NB4 (cell line): Measurements from ENCODE around the gene PTGDS.
"Not testable (repeated sequence)": the region's sequence is repeated elsewhere in the genome, so short reads cannot be mapped to it uniquely, and the experiment has no call there.

Source experiments
- DNase-seq: peaks from one replicate; pipeline ENCODE4 v3.0.0; 2010; ENCODE audit warnings: low read depth
- H3K4me3 ChIP-seq: one replicate; pipeline ENCODE4 v1.5.1; 2011; ENCODE audit warnings: mild to moderate bottlenecking, low read depth, low read length, moderate library complexity
- CTCF ChIP-seq: IDR thresholded peaks from one replicate; pipeline ENCODE4 v1.5.1; 2012; ENCODE audit warnings: low read depth, low read length
- MAX ChIP-seq: IDR thresholded peaks from 2 replicates; pipeline ENCODE4 v1.6.1; 2011; ENCODE audit warnings: low read depth, low read length
- MYC ChIP-seq: IDR thresholded peaks from 2 replicates; pipeline ENCODE4 v1.6.1; 2011; ENCODE audit warnings: low read depth, low read length
- POLR2A ChIP-seq: IDR thresholded peaks from 2 replicates; pipeline ENCODE4 v1.6.1; 2011; ENCODE audit warnings: mild to moderate bottlenecking; ENCODE audit not compliant: insufficient read length; ENCODE audit errors: extremely low read depth

PTGDS gene

DNA sequence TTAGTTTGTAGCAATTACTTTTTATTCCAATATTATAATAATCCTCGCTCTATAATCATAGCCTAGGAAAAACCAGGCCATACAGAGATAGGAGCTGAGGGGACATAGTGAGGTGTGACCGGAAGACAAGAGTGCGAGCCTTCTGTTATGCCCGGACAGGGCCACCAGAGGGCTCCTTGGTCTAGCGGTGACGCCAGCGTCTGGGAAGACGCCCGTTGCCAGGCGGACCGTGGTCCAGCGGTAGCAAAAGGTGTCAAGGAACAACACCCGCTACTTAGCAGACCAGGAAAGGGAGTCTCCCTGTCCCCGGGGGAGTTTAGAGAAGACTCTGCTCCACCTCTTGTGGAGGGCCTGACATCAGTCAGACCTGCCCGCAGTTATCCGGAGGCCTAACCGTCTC lies 27.0 kb downstream of the PTGDS start:
- TF ChIP-seq CTCF, result peak; percentile 9
- H3K4me3 ChIP-seq, DNase-seq: not testable (repeated sequence)

DNA sequence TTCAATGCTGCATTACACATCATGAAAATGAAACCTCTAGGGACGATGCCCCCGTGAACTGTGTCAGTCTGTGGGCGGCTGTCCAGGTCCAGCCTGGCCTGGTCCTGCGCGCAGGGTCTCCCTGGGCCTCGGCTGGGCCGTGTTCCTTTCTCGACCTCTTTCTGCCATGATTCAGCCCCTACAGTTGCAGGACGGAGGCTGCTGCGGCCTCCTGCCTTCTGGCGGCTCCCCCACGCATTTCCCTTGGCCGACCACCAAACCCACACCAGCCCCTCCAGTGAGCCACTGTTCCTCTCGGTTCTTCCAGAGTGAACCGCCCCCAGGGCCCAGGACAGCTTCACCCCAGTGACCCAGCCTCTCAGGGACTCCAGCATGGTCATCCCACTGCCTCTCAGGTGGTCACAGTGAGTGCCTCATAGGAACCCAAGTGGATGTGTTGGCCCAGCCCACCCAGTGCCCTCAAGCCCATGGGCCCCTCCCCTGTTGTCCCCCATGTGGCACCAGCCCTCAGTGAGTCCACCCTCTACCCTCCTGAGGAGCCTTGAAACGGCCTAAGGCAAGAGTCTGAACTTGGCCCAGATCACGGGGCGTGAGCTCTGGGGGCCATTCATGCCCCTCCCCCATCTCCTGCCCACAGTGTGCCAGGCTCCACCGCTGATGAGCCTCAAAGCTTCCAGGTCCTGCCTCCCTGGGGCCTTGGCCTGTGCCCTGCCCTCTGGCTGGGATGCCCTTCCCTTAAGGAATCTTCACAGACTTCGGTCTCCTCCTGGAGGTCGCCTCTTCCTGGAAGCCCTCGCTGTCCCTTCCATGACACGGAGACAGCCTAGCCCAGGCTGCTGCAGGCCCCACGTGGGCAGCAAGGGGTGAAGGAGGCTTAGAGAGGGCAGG lies 29.1 kb downstream of the PTGDS start:
- H3K4me3 ChIP-seq, result no peak overlapping the region
- peak; percentile 58 for DNase-seq
- TF ChIP-seq POLR2A (peak; percentile 7), MYC (no peak)

DNA sequence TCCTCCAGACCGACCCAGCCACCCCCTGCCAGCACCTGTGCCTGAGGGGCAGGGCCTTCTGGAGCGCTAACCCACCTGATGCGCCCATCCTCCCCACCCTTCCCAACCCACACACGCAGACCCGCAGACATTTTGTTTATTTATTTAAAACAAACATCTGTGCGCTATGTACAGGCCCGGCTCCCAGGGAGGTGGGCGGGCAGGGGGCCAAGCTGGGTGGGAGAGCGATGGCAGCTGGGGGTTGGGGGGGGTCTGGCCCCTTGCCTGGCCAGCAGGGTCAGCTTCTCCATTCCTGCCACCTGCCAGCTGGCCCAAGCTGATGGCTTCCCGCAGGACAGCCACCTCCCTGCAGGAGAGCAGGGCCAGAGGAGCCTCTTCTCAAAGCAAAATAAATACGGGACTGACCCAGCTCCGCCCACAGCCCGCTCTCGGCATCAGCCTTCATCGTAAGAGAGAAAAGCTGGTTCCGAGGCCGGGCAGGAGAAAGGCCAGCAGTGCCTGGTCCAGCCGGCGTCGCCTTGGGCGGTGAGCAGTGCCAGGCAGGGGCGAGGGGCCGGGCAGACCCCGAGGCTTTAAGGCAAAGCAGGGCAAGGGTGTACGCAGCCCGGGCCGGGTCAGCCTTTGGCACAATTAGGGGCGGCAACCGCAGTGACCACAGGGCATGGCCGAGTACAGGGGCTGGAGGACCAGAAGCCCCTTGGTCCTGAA lies 30.0 kb downstream of the PTGDS start:
- no peak overlapping the region for H3K4me3 ChIP-seq
- TF ChIP-seq MYC (no peak), POLR2A (no peak), CTCF (no peak), MAX (no peak)
- no peak for DNase-seq

DNA sequence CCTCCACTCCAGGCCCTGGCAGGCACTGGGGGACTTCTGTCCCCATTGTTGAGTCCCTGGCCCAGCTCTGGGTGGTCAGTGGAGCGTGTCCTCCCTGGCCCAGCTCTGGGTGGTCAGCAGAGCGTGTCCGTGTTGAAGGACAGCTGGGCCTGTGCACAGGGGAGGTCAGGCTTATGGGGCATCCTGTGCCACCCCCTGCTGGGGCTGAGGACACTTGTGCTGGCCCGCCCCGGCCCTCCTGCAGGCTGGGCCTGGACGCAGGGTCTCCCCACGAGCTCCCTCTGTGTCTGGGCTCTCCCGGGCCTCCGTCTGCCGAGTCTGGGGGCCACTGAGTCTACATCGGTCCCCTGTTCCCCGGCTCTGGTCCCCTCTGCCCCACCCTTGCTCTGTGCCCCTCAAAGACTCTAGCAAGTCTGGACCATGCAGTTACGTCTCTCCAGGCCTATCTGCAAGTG lies 30.5 kb downstream of the PTGDS start:
- H3K4me3 ChIP-seq, result no peak overlapping the region
- no peak for TF ChIP-seq MYC
- TF ChIP-seq POLR2A, result no peak
- TF ChIP-seq MAX, result no peak
- TF ChIP-seq CTCF, result no peak
- DNase-seq, result no peak

DNA sequence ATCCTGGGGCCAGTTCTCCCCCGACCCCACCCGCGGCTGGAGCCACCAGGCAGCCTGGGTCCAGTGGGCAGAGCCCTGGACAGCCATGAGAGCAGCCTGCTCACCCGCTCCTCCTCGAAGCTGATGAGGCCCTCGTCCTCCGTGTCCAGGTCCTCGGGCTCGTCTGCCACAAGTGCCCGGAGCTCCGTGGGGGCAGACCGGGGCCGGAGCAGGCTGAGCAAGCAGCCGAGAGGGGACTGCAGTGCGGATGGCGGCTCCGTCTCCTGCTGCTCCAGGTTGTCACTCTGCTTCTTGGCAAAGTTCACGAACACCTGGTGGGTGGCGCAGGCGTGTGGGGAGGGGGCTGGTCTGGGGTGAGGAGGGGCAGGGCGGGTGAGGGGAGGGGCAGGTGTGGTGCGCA lies 31.0 kb downstream of the PTGDS start:
- no peak overlapping the region for H3K4me3 ChIP-seq
- no peak for DNase-seq
- TF ChIP-seq MAX (no peak), POLR2A (no peak), CTCF (no peak), MYC (no peak)

DNA sequence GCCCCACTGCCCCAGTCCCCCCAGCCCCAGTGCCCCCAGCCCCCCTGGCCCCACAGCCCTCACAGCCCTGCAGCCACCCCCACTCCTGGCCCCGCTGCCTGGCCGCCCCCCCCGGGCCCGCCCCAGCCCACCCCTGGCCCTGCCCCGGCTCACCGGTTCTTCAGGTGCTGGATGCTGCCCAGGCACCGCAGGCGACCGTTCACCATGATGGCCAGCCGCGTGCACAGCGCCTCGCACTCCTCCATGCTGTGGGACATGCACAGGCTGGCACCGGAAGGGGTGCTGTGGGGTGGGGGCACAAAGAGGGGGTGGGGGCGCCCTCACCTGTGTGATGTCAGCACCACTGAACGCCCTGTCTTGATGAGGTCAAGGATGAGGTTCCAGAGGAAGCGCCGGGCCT lies 31.9 kb downstream of the PTGDS start:
- DNase-seq, result no peak
- TF ChIP-seq CTCF, result no peak
- TF ChIP-seq MYC, result no peak
- no peak for TF ChIP-seq POLR2A
- no peak for TF ChIP-seq MAX
- no peak overlapping the region for H3K4me3 ChIP-seq
